ENCODE data around the gene PLEKHG1.
A peak's percentile ranks its signal among the peaks of the same experiment; 100 is the strongest.

Gene PLEKHG1

DNA sequence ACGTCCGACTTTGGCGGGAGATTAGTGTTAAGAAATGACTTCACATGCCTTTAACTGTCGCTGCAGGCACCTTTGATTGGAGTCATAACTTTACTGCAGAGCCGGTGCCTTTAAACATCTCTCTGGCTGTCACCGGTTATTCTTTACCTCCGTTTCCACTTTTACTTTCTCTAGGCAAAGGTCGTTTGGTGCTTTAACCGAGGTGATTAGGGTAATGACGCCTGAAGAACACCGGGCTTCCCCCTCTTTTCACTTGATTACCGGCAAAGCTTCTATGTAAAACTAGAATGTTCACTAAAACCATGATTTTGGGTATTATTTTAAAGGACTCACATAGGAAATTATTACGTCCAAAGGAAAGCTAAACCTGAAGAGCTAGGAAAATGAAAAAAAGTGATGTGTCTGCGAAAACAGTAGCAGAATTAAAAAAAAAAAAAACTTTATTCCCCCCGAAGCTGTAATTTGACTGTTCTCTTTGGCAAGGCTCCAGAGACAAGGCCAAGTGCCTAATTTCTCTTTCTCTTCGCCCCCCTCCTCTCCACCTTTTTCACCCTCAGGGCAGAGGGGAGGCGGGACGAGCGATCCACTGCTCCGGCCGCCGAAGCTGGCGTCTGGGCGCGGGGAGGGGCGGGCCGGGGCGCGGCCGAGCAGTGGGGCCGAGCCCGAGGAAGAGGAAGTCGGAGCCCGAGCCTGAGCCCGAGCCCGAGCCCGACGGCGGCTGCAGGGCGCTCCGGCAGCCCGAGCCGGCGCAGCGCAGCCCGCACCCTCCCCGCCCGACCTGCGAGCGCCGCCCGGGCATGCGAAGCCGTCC is at the start of gene PLEKHG1:
TSS of gene PLEKHG1 (plus strand) at position 687 of the 811 bp plus-strand sequence. CDS start 133,797 bp downstream, outside the sequence.
- DNase-seq = peak; percentile 24

DNA sequence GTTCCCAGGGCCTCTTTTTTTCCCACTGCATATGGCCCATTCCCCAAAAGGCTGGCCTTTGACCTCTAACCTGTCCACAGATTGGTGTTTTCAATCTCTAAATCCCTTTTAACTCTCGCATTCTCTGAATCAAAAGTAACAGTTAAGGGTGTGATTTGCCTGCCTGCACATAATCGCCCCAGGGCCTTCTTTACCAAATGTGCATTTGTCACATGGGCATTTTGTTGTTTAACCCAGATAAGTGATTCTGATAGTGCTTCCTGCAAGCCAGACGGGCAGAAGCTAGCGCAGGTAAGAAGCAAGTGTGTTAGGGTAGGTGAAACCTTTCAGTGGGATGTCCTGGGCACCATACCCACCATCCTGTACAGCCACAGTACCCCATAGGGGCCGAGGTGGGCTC is 49.4 kb upstream of the PLEKHG1 start:
- no peak for DNase-seq

DNA sequence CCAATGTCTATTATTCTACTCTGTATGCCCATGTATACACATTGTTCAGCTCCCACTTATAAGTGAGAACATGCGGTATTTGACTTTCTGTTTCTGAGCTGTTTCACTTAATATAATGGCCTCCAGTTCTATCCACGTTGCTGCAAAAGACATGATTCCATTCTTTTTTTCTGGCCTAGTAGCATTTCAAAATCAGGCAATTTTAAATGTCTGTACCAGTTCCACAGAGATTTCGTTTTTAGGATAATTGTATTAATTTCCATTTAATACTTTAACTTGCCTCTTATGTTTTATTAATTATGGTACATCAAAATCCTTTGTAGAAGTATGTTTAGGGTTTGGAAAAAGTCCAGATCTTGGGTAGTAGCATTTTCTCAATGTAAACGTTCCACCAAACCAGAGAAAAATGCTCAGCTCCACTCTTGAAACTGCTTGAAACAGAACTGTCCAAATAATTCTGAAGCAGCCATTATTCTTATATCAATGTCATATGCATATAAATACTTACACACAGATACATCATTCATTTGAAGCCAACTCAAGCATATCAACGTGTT is 42.6 kb upstream of the PLEKHG1 start:
- DNase-seq = no peak

DNA sequence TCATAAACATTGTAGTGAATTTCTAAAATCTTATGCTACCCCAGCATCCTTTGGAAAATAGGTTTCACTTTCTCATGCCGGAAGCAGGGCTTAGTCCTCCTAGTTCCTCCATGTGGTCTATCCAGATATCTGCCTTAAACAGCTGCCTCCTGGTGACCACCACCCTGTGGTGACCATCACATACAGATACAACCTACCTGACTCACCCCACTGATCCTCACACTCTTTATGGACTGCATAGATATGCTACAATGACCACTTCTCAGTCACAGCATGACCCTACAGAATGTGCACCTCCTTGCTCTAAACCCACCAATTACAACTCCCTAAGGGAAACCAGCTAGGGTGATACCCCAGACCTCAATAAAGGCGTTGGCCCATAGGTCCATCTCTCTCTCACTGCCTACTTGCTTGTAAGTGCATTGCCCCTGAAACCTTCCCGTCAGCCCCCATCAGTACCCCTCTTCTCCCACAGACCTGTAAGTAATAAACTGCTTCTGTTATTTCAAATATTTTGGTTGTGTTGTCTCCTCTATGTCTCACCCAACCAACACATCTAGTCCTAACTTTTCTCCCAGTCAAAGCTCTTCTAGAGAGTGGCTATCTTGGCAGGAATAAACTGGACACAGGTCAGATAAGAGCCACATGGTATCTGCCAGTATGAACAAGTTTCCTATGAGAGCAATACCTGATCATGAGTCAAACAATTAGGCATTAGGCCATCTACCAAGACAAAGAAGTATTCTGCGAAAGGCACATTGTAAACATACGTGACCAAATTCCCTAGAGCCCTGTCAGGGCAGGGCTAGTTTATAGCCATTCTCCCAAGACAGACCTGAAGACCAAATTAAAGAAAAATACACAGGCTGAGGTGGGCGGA is 39.4 kb upstream of the PLEKHG1 start:
- DNase-seq = no peak

DNA sequence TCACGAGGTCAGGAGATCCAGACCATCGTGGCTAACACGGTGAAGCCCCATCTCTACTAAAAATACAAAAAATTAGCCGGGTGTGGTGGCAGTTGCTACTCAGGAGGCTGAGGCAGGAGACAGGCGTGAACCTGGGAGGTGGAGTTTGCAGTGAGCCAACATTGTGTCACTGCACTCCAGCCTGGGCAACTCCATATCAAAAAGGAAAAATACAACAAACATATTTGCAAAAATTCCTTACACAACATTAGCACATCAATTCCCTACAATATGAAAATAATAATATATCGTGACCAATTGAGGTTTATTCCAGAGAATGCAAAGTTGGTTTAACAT is 38.8 kb upstream of the PLEKHG1 start:
- DNase-seq = no peak

DNA sequence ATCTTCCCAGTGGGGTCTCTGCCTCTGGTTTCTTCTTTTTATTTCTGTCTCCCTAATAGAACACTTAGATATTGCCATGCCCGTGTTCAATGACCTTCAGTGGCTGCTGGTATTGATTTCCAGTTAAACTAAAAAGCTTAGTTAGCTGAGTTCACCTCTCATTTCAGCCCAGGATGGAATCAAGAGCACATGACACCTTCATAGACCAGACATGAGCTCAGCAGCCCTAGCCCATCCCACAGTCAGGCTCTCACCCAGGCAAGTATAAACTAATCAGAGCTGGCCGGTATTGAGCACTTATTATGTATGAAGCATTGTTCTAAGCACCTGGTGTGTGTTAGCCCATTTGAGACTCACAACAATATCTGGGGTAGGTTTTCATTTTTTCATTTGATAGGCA is 33.7 kb upstream of the PLEKHG1 start:
- no peak for DNase-seq

DNA sequence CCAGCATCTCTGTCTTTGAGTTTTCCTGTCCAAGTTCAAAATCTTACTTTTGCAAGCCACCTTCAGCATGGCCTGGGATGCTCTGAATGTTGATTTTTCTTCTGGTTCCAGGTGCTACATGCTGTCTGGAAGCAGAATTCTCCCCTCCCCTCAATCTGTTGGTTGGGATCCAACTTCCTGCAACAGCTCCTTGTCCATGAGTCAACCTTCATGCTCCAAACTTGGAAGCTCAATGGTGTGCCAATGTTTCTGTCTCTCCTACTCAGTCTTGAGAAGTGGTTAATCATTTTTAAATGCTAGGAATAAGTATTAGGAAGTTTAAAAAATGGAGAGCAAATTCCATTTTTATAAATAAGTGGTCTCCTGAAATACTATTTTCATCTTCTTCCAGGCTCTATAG is 33.2 kb upstream of the PLEKHG1 start:
- no peak for DNase-seq

DNA sequence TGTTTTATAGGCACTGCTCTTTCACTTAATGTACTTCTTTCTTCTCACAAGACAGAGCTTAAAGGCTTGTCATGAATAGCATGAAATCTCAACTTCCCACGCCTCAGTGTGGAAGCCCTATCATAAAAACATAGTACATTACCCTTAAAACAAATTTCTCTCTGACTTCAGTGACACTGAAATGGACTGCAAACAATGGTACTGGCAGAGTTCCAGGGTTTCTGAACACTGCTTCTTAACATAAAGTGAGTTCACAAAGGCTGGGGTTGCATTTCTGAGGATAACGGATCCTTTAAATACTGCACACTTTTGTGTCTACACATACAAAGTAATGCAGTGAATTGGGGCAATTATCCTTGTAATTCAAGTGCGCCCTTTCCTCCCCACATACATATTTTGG is 32.3 kb upstream of the PLEKHG1 start:
- DNase-seq = no peak

DNA sequence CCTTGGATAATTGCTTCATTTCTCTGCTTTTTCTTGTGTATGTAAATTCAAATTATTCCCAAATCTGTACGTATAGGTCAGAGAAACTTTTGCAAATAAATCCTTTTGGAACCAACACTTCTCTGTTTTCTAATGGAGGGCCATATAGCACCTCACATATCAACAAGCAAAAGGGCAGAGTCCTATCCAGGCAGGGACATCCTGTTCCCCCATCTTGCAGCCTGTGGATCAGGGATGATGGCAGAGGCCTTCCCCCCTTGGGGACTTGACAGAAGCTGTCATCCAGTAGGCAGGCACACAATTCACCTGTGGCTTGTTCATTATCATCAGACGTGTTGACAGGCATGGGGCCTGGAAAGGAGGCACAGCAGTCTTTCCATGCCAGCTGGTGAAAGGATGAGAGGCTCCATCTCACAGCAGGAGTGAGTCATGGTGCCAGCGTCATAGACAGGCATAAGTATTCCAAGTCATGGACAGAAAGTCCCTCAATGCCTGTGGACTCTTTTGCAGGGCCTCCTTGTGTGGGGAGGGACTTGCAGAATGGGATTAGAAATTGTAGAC is 31.8 kb upstream of the PLEKHG1 start:
- DNase-seq = no peak

DNA sequence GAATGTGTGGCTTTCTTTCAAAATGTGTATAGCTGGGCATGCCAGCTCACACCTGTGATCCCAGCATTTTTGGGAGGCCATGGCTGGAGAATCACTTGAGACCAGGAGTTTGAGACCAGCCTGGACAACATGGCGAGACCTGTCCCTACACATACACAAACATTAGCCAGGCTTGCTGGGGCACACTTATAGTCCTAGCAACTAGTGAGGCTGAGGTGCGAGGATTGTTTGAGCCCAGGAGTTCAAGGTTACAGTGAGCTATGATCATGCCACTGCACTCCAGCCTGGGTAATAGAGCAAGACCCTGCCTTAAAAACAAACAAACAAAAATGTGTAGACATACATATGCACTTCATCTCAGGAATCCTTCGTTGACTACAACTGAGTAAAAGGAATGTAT is 31.1 kb upstream of the PLEKHG1 start:
- DNase-seq = no peak

DNA sequence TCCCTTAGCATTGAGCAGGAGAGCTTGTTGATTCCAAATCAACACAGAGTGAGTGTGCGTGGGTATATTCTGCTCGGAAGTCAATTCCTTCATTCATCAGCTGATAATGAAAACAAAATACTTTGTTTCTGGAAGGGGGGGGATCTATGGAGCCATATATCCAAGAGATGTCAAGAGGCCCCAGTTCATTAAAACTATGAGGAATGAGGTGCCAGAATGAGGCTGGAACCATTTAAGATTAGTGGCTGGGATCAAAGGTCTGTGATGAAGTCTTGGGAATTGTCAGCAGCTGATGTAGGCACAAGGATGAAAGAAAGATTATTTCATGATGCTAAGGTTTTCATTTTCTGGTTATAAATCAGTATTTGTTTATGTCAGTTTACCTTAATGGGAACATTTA is 30.5 kb upstream of the PLEKHG1 start:
- no peak for DNase-seq

DNA sequence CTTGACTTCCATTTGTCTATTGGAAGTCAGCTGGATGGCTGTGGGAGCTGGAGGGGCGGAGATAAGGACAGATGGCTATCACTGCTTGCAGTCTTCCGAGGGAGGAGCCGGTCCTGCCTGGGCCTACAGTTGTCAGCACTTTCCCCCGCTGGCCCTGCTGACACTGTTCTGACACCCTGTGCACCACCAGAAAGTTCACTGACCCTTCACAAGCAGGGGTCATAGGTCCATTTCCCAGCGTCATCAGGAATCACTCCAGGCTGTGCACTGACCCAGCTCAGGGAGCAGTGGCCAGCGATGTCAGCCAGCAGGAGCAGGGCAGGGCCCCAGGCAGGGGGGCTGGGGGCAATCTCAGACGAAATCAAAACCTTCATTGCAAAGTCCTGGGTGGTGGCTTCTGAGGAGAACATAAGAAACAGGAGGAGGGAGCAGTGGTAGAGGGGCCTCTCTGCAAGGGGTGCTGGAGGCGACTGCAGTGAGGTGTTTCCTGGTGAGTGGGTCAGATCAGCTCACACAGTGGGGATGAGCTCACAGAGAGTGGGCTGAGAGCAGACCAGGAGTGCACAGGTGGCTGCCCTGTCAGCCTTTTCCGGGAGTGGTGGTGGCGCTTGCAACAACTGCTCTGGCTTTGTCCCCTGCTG is 26.5 kb upstream of the PLEKHG1 start:
- DNase-seq = no peak

DNA sequence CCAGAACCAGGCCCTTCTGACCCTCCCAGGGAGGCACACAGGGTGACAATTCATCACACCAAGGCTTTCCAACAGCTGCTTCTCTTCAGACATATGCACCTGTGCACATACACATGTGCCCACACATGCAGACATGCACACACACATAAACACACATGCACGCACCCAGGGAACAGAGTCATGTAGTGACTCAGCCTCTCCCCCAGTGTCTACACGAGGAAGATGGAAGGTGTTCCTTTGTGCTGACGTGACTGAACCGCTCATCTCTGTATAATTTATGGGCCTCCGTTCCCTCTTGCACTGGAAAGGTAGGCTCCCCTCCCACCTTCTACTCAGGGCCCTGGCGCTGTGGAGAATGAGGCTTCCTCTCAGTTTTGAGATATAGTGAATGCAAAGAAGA is 23.8 kb upstream of the PLEKHG1 start:
- no peak for DNase-seq

DNA sequence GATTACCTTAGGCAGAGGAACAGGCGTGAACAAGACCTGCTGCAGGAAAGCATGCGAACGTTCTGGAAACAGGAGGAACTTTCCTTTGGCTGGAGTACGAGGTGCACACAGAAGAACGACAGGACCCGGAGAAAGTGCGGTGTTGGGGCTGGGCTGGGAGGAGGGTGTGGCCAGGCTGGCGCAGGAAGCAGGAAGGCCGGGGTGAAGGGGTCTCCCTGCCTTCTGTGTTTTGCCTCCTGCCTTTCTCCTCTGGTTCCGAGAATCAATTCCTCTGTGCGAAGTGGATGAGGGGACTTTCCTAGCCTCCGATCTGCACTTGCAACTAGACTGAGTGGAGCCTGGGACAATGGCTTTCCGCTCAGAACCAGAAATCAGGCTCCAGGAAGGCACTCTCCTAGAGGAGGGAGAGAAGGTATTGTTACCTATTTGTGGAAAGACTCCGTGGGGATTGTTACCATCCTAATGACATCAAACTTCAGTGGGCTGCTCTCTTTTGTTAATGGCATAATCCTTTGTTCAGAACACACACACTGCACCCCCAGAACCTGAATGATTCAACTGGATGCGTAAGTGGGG is 22.9 kb upstream of the PLEKHG1 start:
- DNase-seq = no peak

DNA sequence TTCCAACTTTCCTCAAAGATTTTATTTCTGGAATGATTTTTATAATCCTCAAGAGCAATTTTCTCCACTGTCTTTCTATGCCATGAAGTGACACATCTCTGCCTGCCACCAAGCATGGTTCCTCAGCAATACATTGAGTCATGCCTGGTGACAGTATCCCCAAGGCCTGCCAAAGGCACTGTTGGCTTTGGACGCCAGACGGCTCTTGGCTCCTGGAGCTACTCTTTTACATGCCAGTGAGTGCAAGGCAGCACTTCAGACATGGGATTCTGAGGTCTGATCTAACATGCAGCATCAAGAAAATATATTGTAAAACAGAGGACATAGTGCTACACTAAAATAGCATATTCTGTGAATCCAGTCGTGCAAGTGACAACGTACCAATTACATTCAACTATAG is 20.1 kb upstream of the PLEKHG1 start:
- DNase-seq = no peak

DNA sequence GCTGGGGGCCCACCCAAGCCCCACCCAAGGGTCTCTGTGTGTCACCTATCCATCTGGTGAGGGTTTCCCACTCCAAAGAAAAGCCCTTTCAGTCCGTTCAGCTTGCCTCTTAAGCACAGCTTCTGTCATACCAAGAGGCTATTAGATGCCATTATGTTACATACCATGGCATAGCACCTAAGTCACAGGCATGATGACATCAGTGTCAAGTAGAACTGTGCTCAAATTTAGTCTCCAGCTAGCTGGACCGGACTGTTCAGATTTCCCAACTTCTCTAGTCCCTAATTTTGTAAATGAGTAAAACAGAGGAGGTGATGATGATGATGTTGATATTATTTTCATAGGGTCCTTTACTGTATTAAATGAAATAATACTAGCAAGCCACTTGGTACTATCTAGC is 19.2 kb upstream of the PLEKHG1 start:
- DNase-seq = no peak

DNA sequence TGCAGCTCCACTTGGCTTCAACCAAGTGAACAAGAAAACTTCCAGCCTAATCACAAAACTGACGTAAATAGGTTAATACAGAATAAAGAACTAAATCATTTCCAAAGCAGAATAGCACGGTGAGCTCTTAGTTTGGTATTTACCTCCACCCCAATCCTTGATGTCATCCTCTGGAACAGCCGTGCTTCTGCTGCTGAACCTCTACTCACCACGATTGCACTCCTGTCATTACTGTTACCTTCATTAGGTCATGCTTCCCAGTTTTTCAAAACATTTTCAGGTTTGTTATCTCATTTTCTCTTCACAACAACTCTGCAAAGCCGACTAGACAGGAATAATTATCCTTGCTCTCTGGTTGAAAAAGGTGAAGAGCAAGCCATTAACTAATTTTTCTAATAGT is 15.6 kb upstream of the PLEKHG1 start:
- no peak for DNase-seq

DNA sequence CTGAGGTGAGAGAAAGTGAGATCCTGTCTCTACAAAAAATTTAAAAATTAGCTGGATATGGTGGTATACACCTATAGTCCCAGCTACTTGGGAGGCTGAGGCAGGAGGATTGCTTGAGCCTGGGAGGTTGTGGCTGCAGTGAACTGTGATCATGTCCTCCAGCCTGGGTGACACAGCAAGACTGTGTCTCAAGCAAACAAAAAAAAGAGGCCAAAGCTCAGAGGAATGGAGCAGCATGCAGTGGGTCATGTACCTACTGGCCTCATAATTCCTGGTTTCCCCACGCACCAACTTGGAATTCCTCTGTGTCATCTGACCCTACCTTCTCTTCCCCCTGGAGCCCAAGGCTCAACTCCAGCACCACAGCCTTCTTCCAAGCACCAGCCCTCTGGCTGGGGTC is 15.1 kb upstream of the PLEKHG1 start:
- no peak for DNase-seq

DNA sequence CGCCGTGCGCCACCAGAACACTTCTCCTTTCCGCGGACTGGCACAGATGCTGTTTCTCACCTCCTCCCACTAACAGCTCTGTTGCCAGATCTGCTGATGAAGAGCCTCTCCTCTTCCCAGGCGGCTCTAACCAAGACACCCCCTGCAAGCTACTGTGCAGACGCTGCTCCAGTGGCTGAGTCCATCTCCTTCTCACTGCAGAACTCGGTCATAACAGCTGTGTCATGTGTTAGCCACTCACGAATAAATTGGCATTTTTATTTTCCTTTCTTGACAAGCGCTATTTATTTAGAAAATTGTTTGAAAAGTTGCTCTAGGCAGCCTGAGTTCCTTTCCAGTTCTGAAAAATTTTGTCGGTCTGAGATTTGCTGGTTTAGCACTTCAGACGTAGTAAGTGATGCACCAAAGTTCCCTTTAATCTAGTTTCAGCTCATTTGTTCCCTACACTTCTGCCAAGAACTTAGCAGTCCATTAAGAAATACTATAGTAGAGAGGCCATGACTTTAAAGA is 12.8 kb upstream of the PLEKHG1 start:
- no peak for DNase-seq

DNA sequence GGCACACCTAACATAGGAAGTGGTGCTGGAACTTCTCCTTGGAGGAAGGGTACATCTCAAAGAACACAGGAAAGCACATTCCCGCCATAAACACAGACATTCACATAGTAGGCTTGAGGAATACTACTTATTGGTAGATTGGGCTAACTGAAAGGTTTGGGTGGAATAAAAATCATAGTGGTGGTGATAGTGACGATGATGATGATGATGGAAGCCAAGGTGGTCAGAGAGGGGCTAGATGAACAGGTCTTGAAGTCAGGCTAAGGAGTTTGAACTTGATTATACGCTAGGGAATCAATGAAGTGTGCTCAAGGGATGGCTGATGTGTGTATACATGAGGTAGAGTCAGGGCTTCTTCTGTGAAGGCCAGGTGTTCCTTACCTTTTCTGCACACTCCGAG is 12.0 kb upstream of the PLEKHG1 start:
- no peak for DNase-seq

DNA sequence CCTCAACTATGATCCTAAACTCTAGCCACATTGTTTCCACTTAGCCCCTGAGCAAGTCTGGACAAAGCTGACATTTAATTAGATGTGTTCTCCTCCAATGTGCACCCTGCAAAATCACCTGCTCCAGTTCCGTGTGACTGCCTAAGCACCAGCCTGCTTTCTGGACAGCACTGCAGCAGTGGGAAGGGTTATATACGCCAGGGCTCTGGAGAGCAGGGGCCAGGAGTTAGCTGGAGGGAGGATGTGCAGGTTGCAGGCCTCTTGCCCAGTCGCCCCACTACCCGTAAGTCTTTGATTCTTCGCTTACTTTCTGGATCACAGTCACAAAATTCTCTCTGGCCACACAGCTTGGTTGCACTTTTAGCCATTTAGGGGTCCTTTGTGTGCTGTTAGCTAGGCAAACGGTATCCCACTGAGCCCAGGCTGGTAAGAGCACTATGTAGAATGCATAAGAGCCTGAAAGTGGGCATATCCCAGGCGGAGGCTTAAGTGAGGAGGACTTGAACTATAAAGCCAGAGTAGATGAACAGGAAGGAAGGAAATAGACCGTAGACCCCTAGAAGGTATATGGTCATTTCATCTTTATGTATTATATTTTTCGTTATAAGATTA is 10.7 kb upstream of the PLEKHG1 start:
- DNase-seq = peak; percentile 68

DNA sequence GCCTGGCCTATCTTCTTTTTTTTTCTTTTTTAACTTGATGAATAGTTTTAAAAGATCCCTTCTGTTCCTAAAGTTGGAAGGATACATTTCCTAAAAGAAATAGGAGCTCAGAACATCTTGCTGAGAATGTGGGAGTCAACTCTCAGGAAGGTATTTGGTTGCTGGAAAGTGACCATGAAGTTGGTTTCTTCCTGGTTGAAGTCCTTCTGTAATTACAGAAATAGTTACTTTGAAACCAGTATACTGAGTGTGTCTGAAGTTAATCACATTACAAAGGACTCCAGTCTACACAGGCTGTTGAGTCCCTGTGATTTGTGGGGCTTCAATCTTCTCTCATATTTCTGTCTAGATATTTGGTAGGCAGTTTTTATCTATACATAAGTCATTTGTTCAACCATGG is 9.8 kb upstream of the PLEKHG1 start:
- DNase-seq = no peak
